Endothelial cell of coronary artery (primary cell): ENCODE results near the gene ATRIP. TPM values are rescaled to one million over a fixed set of nuclear protein-coding genes. Genes with fewer than 3 reads are reported as not detected.

Experiments used
- total RNA-seq: library from RNA; depleted of rRNA; stranded (reverse); fragments of >200 nt; gene quantifications from 2 replicates; pipeline ENCODE4 v1.2.3, GENCODE V29; 2014

Gene ATRIP
- 6.6 and 7.6 TPM in 2 replicates for total RNA-seq

GRCh38 chr3:48446425-48447193 is at the start of gene ATRIP:
Gene ATRIP, plus strand, starts transcription at chr3:48446737. Its CDS starts 109 bp downstream, at chr3:48446846.

GRCh38 chr3:48429960-48430707 is 16.4 kb upstream of the ATRIP start, which contains the start of gene PLXNB1:
Gene PLXNB1, minus strand, starts transcription at chr3:48430086. Its CDS starts 5,475 bp downstream, at chr3:48424611.

GRCh38 chr3:48439820-48440589 is 6.5 kb upstream of the ATRIP start, which contains the start of the genes CCDC51 and TMA7:
Gene CCDC51, minus strand, starts transcription at chr3:48440119. Its CDS starts 4,991 bp downstream, at chr3:48435128.
Gene TMA7, plus strand, starts transcription at chr3:48440257. Its CDS starts 40 bp downstream, at chr3:48440297.

GRCh38 chr3:48504051-48504946 is 57.8 kb downstream of the ATRIP start, which contains the start of gene SHISA5:
Gene SHISA5, minus strand, starts transcription at chr3:48504174. Its CDS starts 80 bp downstream, at chr3:48504094.

Other genes with a start within 250 kb of the ATRIP start
- gene CAMP, start 223.2 kb upstream of the ATRIP start, total RNA-seq: not detected in 2 replicates
- gene ZNF589, start 205.6 kb upstream of the ATRIP start, total RNA-seq: 4.5 and 6.8 TPM in 2 replicates
- gene NME6, start 145.4 kb upstream of the ATRIP start, total RNA-seq: 18.1 and 27.1 TPM in 2 replicates
- gene SPINK8, start 113.1 kb upstream of the ATRIP start, total RNA-seq: not detected in 2 replicates
- gene FBXW12, start 74.5 kb upstream of the ATRIP start, total RNA-seq: not detected in 2 replicates
- gene PLXNB1, start 16.7 kb upstream of the ATRIP start, total RNA-seq: 22.6 and 24.9 TPM in 2 replicates
- 14.2 and 18.4 TPM in 2 replicates for gene CCDC51, start 6.6 kb upstream of the ATRIP start, total RNA-seq
- 350 and 477 TPM in 2 replicates for gene TMA7, start 6.5 kb upstream of the ATRIP start, total RNA-seq
- 118 and 125 TPM in 2 replicates for gene SHISA5, start 57.4 kb downstream of the ATRIP start, total RNA-seq
- gene PFKFB4, start 110.1 kb downstream of the ATRIP start, total RNA-seq: 1.4 and 6.6 TPM in 2 replicates
- gene UCN2, start 117.0 kb downstream of the ATRIP start, total RNA-seq: 0.09 TPM in 1 of 2 replicates, not detected in the other
- gene COL7A1, start 148.6 kb downstream of the ATRIP start, total RNA-seq: 0.18 and 1.4 TPM in 2 replicates
- gene UQCRC1, start 162.9 kb downstream of the ATRIP start, total RNA-seq: 300 and 343 TPM in 2 replicates
- not detected in 2 replicates for gene TMEM89, start 175.0 kb downstream of the ATRIP start, total RNA-seq
- 10.6 and 23.9 TPM in 2 replicates for gene SLC26A6, start 188.7 kb downstream of the ATRIP start, total RNA-seq
- 0.18 and 0.47 TPM in 2 replicates for gene CELSR3, start 216.1 kb downstream of the ATRIP start, total RNA-seq
- 4.7 and 6.9 TPM in 2 replicates for gene NCKIPSD, start 239.2 kb downstream of the ATRIP start, total RNA-seq